Astrocyte of the cerebellum (primary cell): ENCODE measurements around the gene PCDH15.

ENCODE experiments used
- DNase-seq: peaks from one replicate; pipeline ENCODE4 v3.0.0-alpha.2; 2011; ENCODE audit warnings: low read depth
- H3K4me3 ChIP-seq: 2 replicates; pipeline ENCODE4 v1.5.1; 2011; ENCODE audit warnings: mild to moderate bottlenecking, low read depth, low read length, moderate library complexity
- in situ Hi-C: cut with HindIII; loops from 2 replicates; pipeline ENCODE4 v1.10.0; 2017; ENCODE audit warnings: low sequenced_read_pairs
- TF ChIP-seq, protein P1 (sequence below): IDR thresholded peaks from 2 replicates; pipeline ENCODE4 v1.5.1; 2012; ENCODE audit warnings: low read length, low read depth, moderate library complexity, mild to moderate bottlenecking; ENCODE audit errors: missing control alignments

The PCDH15 gene

DNA sequence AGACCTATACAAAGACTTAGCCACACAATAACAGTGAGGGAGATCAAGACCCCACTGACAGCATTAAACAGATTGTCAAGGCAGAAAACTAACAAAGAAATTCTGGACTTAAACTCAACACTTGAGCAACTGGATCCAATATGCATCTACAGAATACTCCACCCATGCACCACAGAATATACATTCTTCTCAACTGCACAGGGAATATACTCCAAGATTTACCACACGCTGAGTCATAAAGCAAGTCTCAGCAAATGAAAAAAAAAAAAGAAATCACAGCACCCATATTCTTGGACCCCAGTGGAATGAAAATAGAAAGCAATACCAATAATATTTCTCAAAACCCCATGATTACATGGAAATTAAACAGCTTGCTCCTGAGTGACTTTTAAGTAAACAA lies 680.2 kb downstream of the PCDH15 start:
- in situ Hi-C loops = no loop called here

DNA sequence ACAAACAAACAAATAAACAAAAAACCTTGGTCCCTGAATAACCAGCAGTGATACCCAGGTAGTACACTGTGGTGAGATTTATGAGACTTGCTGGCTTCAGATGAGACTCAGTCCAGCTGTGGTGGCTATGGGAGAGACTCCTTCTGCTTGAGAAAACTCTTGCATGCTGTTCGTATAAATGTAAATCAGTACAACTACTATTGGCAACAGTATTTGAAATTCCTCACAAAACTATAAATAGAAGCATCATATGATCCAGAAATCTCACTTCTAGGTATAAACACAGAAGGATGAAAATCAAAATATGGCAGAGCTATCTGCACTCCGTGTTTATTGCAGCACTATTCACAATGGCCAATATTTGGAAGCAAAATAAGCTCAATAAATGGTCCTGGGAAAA lies 692.1 kb downstream of the PCDH15 start:
- no peak overlapping the region for H3K4me3 ChIP-seq
- DNase-seq = no peak
- TF ChIP-seq, protein P1, sequence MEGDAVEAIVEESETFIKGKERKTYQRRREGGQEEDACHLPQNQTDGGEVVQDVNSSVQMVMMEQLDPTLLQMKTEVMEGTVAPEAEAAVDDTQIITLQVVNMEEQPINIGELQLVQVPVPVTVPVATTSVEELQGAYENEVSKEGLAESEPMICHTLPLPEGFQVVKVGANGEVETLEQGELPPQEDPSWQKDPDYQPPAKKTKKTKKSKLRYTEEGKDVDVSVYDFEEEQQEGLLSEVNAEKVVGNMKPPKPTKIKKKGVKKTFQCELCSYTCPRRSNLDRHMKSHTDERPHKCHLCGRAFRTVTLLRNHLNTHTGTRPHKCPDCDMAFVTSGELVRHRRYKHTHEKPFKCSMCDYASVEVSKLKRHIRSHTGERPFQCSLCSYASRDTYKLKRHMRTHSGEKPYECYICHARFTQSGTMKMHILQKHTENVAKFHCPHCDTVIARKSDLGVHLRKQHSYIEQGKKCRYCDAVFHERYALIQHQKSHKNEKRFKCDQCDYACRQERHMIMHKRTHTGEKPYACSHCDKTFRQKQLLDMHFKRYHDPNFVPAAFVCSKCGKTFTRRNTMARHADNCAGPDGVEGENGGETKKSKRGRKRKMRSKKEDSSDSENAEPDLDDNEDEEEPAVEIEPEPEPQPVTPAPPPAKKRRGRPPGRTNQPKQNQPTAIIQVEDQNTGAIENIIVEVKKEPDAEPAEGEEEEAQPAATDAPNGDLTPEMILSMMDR = no peak
- in situ Hi-C loops = no loop called here

More for the DNA sequence above, 680.2 kb downstream of the PCDH15 start:
- TF ChIP-seq, protein P1 = no peak
- H3K4me3 ChIP-seq = no peak overlapping the region
- no peak for DNase-seq

DNA sequence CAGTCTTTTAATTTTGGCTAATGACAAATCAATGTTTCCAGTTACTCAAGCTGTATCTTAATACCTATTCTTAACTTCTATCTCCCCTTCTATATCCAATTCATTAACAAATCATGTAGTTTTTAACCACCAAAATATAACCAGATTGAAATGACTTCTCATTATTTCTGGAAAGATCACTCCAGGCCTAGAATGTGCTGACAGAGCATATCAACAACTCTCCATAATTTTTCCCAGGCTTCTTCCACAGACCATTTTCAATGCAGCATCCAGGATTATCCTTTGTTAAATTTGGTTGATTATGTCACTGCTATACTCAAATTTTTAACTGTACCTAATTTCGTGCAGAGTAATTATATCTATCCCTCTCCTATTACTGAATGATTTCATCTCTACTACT lies 704.1 kb downstream of the PCDH15 start:
- TF ChIP-seq, protein P1 = no peak
- no peak overlapping the region for H3K4me3 ChIP-seq
- no peak for DNase-seq
- in situ Hi-C loops = no loop called here

DNA sequence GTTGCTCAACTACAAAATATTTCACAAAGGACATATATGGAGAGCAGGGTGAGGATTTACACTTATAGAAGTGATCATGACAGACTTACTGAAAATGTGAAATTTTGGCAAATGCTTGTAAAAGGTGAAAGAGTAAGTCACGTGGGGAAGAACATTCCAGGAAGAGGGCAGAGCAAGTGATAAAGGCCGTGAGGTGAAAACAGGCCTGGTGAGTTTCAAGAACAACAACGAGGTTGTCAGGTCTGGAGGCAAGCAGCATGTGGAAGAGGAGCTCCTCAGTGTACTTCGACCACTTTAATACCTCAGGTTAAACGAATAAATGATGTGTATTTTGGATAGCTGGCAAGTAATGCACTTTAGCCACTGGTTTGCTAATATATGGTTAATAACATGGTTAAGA lies 706.7 kb downstream of the PCDH15 start:
- H3K4me3 ChIP-seq = no peak overlapping the region
- in situ Hi-C loops = no loop called here
- TF ChIP-seq, protein P1 = no peak
- no peak for DNase-seq

DNA sequence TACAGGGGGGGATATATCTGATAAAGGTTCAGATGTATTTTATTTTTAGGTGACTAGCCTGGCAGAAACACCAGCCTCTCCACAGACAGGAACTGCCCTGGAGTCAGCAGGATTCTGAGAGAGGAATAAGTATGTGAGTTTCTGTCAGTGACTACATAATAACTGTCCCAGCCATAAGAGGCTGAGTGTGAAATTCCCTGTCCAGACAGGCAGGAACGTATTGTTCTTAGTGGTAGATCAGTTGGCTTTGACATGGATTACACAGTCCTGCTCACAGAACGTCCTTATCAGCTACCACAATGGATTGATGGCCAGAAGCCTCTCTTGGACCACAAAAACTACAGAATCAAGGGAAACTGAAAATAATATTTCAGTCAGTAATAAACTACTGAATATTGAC lies 709.8 kb downstream of the PCDH15 start:
- H3K4me3 ChIP-seq = no peak overlapping the region
- in situ Hi-C loops = no loop called here
- TF ChIP-seq, protein P1 = no peak
- DNase-seq = no peak

DNA sequence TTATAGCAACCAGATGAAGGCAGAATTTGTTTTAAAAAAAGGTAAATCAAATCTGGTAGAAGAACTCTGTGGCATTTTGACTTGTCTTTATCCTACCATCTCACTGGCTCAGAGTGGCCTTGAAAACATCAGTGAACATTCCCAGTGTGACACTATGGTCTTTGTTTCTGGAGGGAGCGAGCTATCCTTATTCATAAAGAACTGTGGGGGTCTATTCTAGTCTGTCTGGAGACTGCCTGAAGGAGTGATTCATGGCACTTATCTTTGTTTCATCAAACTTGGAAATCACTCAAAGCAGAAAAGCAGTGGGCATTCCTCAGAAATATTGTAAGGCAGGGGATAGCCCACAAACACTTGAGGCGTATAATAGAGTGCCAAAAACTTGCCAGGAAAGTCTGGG lies 719.1 kb downstream of the PCDH15 start:
- in situ Hi-C loops = no loop called here
- H3K4me3 ChIP-seq = no peak overlapping the region
- no peak for DNase-seq
- TF ChIP-seq, protein P1 = no peak

DNA sequence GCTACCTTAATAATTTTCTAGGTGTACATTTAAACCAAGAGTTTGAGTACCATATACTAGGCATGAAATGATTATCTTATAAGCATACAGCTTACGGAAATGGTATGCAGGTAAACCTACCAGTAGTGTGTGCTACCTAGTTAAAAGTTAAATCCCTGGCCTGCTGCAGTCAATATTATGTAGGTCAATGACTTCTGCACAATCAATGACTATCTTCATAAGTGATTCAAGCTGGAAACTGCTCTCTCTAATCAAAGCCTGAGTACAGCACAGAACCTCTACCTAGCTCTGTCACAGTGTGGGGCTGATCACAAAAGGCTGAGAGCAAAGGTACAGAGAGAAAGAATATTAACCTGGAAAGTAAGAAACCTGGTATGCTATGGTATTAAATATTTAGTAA lies 733.7 kb downstream of the PCDH15 start:
- DNase-seq = no peak
- TF ChIP-seq, protein P1 = no peak
- in situ Hi-C loops = no loop called here
- no peak overlapping the region for H3K4me3 ChIP-seq
